GM23338 (cell line): Measurements from ENCODE around the gene SMIM5.

Experiments used
- CREB1 ChIP-seq: fragments of 250-450 bp; sonication (Bioruptor Pico); IDR thresholded peaks from 2 replicates; pipeline ENCODE4 v1.5.0; 2020; ENCODE audit warnings: low read depth, mild to moderate bottlenecking, moderate library complexity
- CTCF ChIP-seq, 2 experiments: fragments of 200-600 bp in 1 of 2; sonication (generic) in 1 of 2; conservative IDR thresholded peaks; 2 replicates each; pipeline versions ENCODE4 v1.5.1 to v1.6.1; 2016 to 2017; ENCODE audit warnings: antibody characterized with exemption in 2 of 2, low read depth in 2 of 2, mild to moderate bottlenecking in 2 of 2, moderate library complexity in 1 of 2
- EZH2 ChIP-seq: fragments of 200-600 bp; sonication (generic); IDR thresholded peaks from one replicate; pipeline ENCODE4 v1.8.0; 2017; ENCODE audit warnings: antibody characterized with exemption, mild to moderate bottlenecking, low read depth; ENCODE audit not compliant: unreplicated experiment
- EZH2phosphoT487 ChIP-seq: fragments of 200-600 bp; sonication (generic); IDR thresholded peaks from one replicate; pipeline ENCODE4 v1.8.1; 2018; ENCODE audit warnings: antibody characterized with exemption; ENCODE audit not compliant: unreplicated experiment
- NANOG ChIP-seq: IDR thresholded peaks from 2 replicates; pipeline ENCODE4 v1.6.1; 2016; ENCODE audit warnings: antibody characterized with exemption, borderline replicate concordance
- POLR2AphosphoS5 ChIP-seq: IDR thresholded peaks from 2 replicates; pipeline ENCODE4 v1.6.1; 2016; ENCODE audit warnings: antibody characterized with exemption, low read depth
- STAT1 ChIP-seq: IDR thresholded peaks from one replicate; pipeline ENCODE4 v1.6.1; 2016; ENCODE audit warnings: antibody characterized with exemption; ENCODE audit not compliant: unreplicated experiment
- ZNF114 ChIP-seq: fragments of 250-450 bp; sonication (Bioruptor Pico); IDR thresholded peaks from 2 replicates; pipeline ENCODE4 v1.5.0; 2020; ENCODE audit warnings: mild to moderate bottlenecking, moderate library complexity
- TF ChIP-seq, protein P1 (sequence below): IDR thresholded peaks from one replicate; pipeline ENCODE4 v1.6.1; 2018; ENCODE audit warnings: antibody characterized with exemption; ENCODE audit not compliant: unreplicated experiment

- TF ChIP-seq EZH2phosphoT487 (no peak), EZH2 (no peak), CTCF (conservative IDR thresholded peaks at IDR 0.05; ENCODE audit: low read depth in 2 of 2) (no peak), POLR2AphosphoS5 (no peak), ZNF114 (no peak), NANOG (no peak), CREB1 (no peak), STAT1 (no peak)
- TF ChIP-seq, protein P1, sequence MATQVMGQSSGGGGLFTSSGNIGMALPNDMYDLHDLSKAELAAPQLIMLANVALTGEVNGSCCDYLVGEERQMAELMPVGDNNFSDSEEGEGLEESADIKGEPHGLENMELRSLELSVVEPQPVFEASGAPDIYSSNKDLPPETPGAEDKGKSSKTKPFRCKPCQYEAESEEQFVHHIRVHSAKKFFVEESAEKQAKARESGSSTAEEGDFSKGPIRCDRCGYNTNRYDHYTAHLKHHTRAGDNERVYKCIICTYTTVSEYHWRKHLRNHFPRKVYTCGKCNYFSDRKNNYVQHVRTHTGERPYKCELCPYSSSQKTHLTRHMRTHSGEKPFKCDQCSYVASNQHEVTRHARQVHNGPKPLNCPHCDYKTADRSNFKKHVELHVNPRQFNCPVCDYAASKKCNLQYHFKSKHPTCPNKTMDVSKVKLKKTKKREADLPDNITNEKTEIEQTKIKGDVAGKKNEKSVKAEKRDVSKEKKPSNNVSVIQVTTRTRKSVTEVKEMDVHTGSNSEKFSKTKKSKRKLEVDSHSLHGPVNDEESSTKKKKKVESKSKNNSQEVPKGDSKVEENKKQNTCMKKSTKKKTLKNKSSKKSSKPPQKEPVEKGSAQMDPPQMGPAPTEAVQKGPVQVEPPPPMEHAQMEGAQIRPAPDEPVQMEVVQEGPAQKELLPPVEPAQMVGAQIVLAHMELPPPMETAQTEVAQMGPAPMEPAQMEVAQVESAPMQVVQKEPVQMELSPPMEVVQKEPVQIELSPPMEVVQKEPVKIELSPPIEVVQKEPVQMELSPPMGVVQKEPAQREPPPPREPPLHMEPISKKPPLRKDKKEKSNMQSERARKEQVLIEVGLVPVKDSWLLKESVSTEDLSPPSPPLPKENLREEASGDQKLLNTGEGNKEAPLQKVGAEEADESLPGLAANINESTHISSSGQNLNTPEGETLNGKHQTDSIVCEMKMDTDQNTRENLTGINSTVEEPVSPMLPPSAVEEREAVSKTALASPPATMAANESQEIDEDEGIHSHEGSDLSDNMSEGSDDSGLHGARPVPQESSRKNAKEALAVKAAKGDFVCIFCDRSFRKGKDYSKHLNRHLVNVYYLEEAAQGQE = no peak
Measured at GRCh38 chr17:75684924-75685323, 51.7 kb downstream of the SMIM5 start.
